Forelimb muscle (tissue), 1 donor: ENCODE data around the gene FBN2. TPM values are rescaled to one million over a fixed set of nuclear protein-coding genes. Genes with fewer than 3 reads are reported as not detected.

ENCODE experiments used
- DNase-seq: peaks from one replicate; pipeline ENCODE4 v3.0.0-alpha.2; 2013; ENCODE audit warnings: low read depth
- polyA plus RNA-seq: library from polyadenylated mRNA; unstranded; fragments of 120-200 nt; gene quantifications from one replicate; pipeline ENCODE4 v1.2.1, GENCODE V29; 2013; ENCODE audit not compliant: insufficient read length

Gene FBN2
- polyA plus RNA-seq, 1 donor: 41.0 TPM

DNA sequence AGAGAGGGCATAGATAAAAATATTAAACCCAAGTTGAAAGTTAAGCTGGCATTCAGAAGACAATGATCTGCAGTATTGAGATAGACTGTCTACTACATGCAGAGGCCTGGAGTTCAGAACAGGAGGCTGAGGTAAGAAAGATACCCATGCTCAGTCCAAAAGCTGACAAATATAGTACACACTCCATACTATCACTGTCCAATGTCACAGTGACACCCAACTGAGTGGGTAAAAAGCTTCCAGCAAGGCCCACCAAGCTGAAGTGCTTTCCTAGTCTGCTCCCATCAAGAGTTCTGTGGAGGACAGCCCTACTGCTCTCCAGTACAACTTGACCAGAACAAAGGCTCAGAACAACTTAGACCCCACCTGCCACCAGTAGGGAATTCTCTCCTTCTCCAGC, 329.6 kb downstream of the FBN2 start:
- no peak for DNase-seq
